Stimulated activated CD4-positive, alpha-beta T cell treated with anti-CD3 and anti-CD28 coated beads, Interleukin-2, amount 100 ng/mL, for 4 hours (primary cell): ENCODE measurements around the gene PPRC1.

Source experiments
- DNase-seq: peaks from one replicate; pipeline ENCODE4 v3.0.0-alpha.2; 2020; ENCODE audit warnings: low read depth

Gene PPRC1

DNA sequence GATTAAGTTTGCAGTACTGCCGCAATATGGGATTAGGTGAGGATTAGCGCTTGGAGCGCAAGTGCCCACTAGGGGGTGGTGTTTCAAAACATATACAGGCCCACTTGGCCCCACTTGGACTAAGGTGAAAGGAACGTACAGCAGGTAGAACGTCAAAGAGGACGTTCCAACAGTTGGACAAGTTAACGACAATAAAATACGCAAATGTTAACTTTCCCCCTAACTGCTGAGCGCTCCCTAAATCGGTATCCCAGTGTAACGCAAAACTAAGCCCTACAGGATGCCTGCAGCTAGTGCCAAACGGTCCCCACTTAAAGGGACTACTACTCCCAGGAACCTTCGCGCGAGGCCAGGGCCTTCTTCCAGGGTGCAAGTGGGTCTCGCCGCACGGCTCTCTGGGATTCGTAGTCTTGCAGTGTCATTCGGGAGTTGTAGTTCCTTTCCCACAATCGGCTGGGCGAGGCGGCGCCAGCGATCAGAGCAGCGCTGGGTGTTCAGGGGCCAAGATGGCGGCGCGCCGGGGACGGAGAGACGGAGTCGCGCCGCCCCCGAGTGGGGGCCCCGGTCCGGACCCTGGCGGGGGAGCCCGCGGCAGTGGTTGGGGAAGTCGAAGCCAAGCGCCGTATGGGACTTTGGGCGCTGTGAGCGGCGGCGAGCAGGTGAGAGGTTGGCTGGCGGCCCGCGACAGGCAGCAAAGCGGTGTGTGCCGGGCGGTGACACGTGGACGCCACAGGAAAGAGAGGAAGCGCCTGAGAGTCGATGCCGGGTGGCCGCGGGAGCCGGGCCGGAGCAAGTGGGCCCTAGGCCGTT lies at the start of gene PPRC1:
PPRC1 (plus strand) TSS at position 478 of the 810 bp plus-strand sequence; CDS start at position 507, 29 bp downstream.
- DNase-seq = peak; percentile 96

GRCh38 chr10:102083541-102083940 lies 49.3 kb upstream of the PPRC1 start:
- no peak for DNase-seq

DNA sequence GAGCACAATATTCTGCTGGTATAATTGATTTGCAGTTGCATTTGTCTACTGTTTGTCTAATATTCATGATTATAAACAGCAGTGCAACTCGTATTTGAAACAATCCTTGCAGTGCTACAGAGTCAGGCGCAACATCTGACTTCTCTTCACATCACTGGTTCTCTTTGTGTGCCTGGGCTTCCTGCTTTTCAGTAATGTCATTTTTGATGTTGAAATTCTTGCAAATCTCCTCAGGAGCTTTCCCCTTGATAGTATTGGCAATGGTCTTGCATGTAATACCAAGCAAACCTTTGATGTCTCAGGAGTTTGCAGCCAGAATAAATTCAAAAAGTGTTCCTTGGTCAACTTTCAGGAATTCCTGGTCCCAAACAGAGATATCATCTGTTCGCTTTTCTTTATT lies 47.5 kb upstream of the PPRC1 start:
- no peak for DNase-seq

DNA sequence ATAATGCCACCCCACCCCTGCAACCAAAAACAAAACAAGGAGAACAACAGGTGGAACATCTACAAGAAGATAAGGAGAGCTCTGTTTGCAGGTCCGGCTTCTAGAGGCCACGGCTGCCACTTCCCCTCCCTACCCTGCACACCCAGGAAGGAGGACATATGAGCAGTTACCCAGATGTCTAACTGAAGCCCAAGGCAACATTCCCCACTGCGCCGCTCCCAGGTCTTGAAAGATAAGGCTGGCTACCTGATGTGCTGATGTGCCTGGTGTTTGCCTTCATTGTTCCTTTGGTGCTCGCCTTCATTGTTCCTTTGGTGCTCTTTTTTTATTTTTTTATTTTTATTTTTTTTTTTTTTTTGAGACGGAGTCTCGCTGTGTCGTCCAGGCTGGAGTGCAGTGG lies 46.6 kb upstream of the PPRC1 start:
- no peak for DNase-seq

- DNase-seq = no peak
Measured at GRCh38 chr10:102090772-102091171, 42.1 kb upstream of the PPRC1 start.

DNA sequence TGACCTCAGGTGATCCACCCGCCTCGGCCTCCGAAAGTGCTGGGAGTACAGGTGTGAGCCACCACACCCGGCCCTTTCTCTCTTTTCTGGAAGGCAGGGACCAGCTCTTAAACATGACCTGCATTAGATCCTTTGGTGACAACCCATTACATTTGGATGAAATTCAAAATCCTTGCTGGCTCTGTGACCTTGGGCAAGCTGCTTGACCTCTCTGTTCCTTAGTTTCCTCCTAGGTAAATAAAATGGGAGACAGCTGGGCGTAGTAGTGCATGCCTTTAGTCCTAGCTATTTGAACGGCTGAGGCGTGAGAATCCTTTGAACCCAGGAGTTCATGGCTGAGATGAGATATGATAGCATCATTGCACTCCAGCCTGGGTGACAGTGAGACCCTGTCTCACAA lies 36.4 kb upstream of the PPRC1 start:
- DNase-seq = no peak

DNA sequence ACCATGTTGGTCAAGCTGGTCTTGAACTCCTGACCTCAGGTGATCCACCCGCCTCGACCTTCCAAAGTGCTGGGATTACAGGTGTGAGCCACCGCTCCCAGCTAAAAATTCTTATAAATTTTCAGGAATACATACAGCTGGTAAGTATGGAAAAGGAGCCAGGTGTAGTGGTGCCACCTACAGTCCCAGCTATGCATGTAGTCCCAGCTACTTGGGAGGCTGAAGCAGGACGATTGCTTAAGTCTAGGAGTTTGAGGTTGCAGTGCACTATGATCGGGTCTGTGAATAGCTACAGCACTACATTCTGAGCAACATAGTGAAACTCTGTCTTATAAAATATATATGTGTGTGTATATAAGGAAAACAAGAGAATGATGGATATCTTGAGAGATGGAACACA lies 31.7 kb upstream of the PPRC1 start:
- DNase-seq = no peak

DNA sequence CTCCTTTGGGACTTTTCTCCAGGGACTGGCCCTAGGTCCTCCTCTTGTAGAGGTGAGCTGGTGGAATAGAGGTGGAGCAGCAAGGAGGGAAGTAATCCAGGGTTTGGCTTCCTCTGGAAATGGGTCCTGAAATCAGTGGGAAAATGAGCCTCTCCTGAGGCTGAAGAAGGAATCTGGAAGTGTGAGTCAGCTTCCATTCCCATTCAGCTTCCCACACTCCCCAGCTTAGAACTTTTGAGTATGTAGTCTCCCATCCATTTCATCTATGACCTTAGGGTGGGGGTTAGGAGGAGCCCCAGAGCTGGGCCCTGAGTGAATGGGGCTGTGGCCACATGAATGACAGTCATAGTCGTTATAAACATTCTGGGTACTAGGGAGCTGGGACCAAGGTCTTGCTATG lies 30.4 kb upstream of the PPRC1 start:
- DNase-seq = no peak

- DNase-seq = no peak
Measured at GRCh38 chr10:102106998-102107397, 25.8 kb upstream of the PPRC1 start.

DNA sequence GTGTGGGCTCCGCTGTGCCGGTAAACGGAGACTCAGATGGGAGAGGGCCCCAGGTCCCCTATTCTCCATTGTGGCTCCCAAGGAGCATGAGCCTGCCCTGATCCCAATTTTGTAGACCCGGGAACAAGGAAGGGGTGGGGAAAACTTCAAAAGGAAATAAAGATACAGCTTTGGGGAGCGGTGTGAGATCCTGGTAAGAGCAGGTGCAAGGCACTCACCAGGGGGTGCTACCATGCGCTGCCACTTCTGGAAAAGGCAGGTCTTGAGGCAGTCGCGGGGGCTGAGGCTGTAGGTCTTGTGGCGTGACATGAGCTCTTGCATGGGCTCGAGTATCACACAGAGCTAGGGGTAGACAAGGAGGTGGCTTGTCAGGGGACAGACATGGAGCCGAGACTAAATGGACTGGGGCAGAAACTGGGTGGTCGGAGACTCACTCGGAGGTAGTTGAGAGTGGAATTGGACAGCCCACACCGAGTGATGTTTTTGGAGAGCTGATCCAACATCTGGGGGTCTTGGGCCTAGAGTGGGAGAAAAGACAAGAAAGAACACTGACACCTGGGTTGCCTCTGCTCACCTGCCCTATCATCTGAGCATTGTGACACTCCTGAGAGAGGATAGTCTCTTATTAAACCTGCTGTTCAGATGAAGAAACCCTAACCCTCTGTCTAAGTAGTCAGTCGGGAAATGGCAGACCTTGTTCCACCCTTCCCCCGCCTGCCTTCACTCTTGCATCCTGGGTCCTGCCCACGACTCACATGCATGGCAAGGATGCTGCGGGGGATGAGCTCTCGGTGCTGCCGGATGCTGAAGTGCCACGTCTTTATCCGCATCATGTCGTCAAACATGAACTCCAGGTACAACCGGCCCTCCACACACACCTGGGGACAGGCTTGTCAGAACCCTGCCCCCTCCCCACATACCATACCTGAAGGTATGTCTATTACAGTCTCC lies 23.4 kb upstream of the PPRC1 start:
- no peak for DNase-seq

- no peak for DNase-seq
Measured at GRCh38 chr10:102111276-102111675, 21.6 kb upstream of the PPRC1 start.

- DNase-seq = no peak
Measured at GRCh38 chr10:102112210-102112817, 20.5 kb upstream of the PPRC1 start.

GRCh38 chr10:102113261-102113955 lies 19.4 kb upstream of the PPRC1 start:
- DNase-seq = no peak

- no peak for DNase-seq
Measured at GRCh38 chr10:102113956-102114857, 18.6 kb upstream of the PPRC1 start.

DNA sequence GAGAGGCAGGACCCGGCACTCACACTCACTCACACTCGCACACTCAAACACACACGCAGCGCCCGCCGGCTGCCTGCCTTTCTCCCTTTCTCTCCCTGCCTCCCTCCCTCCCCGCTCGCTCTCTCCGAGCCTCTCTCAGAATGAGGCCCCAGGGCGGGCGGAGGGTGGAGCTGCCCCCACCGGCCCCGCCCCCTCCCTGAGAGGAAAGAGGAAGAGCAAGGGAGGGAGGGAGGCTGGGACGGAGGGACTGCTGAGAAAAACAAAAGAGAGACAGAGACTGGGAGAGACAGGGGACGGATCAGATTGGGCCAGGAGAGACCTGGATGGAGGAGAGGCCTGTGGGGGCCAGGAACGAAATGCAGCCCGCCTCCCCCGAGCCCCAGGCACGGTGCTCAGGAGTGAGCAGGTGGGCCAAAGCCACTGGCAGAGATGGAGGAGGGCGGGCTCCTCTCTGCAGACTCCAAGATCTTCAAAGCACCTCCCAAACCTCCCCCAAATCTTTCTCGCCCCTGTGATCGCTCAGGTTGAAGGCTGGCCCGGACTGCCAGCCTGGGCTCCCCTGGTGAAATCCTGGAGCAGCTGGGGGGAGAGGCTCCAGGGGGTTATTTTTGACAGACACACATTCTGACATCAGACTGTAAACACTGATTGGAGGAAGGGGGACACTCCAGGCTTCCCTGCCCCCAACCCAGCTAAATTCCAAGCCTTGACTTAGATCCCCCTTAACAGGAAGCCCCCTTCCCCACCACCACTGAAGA lies 17.8 kb upstream of the PPRC1 start:
- DNase-seq = peak; percentile 80

DNA sequence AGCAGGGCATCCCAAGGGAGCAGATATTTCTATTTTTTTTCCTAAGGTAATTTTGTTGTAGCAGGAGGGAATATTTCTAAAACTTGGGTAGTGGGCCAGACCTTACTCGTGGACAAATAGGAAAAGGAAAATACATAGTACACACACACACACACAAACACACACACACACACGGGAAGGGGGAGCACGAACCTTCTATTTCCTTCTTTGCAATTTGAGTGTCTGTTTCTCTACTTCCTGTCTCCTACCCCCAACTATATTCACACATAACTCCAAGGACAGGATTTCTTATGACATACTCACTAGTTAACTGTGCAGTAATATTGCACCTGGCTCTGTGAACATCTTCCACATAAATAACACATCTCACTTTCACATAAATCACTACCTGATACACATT lies 17.1 kb upstream of the PPRC1 start:
- DNase-seq = no peak

GRCh38 chr10:102116656-102117055 lies 16.2 kb upstream of the PPRC1 start:
- no peak for DNase-seq

DNA sequence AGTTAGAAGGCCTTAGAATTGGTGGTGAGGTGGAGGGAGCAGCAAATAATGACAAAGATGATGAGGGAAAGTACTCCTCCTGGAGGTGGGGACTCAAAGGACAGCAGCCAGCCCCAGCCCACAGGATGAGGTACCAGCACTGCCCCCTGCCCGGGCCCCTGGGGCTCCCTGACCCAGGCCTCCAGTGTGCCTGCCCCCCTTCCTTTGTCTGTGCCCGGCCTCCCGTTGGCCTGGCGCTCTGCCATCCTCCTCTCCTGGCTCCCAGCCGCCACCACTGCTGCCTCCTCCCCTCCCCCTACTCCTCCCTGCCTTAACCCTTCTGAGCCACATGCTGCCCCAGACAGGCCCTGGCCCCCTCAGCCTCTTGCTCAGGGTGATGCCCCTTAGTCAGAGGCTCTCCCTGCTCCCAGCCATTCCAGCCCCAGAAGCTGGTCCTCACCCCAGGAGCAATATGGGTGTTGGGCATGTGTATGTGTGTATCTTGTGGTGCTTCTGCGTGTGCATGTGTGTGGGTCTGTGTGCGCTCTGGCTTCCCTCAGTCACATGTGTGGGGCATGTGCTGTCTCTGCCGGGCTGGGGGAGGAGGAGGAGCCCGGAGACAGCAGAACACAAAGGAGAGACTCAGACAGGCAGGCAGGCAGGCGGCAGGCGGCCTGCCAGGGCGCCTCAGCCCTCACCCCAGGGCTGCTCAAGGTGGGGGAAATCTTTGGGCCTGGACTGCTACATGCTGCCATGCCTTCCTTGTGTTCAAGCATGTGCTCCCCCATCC lies 15.3 kb upstream of the PPRC1 start:
- DNase-seq = peak; percentile 55

GRCh38 chr10:102118867-102119266 lies 14.0 kb upstream of the PPRC1 start:
- DNase-seq = no peak
